Mucosa of descending colon (tissue), 3 donors: ENCODE results near the gene SP1. TPM values are rescaled to one million over a fixed set of nuclear protein-coding genes. Genes with fewer than 3 reads are reported as not detected.
"Not testable (repeated sequence)": the region's sequence is repeated elsewhere in the genome, so short reads cannot be mapped to it uniquely, and the experiment has no call there.

ENCODE experiments used
- ATAC-seq: fragments of 200-7000 bp; cut with Tn5 transposase; one replicate; pipeline ENCODE4 v1.9.1; 2020; ENCODE audit warnings: mild to moderate bottlenecking, moderate library complexity
- DNase-seq, 3 donors: peaks; one replicate each; pipeline ENCODE4 v3.0.0-alpha.2; 2020
- H3K36me3 ChIP-seq: fragments of 200-600 bp; one replicate; pipeline ENCODE4 v1.8.0; 2021; ENCODE audit warnings: low read depth, mild to moderate bottlenecking
- H3K4me1 ChIP-seq: fragments of 200-600 bp; one replicate; pipeline ENCODE4 v1.8.0; 2021; ENCODE audit warnings: low read depth, mild to moderate bottlenecking
- H3K4me3 ChIP-seq: fragments of 200-600 bp; one replicate; pipeline ENCODE4 v1.8.0; 2021; ENCODE audit warnings: mild to moderate bottlenecking
- H3K9me3 ChIP-seq: fragments of 200-600 bp; one replicate; pipeline ENCODE4 v1.8.0; 2021; ENCODE audit warnings: mild to moderate bottlenecking
- CTCF ChIP-seq: fragments of 200-600 bp; IDR thresholded peaks from one replicate; pipeline ENCODE4 v1.8.0; 2022; ENCODE audit warnings: antibody characterized with exemption, mild to moderate bottlenecking
- intact Hi-C, 2 donors: fragments of 100-400 bp; cut with DNase I in 1 of 2; cut with micrococcal nuclease in 1 of 2; formaldehyde crosslinking; loops; one replicate each; pipeline versions ENCODE4 v1.11.0 to v1.11.1; 2022; cut with DNase I, micrococcal nuclease
- total RNA-seq, 3 donors: library from RNA; stranded (reverse); fragmentation: NEBNext Ultra II Directional in 2 of 3; extraction: Animal tissue kit (Norgen Biotek cat#: 25700) in 2 of 3; gene quantifications; one replicate each; pipeline versions ENCODE4 v1.2.1 to v1.2.4, GENCODE V29; 2021 to 2023
- donor health status: DM: no; HTN: no; CAD: no; lungs with moderate emphysema.
- donor health status: DM: no; HTN: no; CAD: no.
- donor health status: DM: no; HTN: yes; CAD: no.

SP1 gene
- total RNA-seq, 3 donors from 2014 or later = 96.1 to 111 (median 105) TPM

- Histone ChIP-seq H3K36me3 (no peaks in the 10 kb centered on the region), H3K9me3 (no peaks in the 10 kb centered on the region), H3K4me3 (no peak overlapping the region), H3K4me1 (peaks cover 44% of the 10 kb centered on the region)
- no peak for ATAC-seq
- no peak for TF ChIP-seq CTCF
- intact Hi-C loops = no loop called here
- DNase-seq = no peak
These were observed 9.0 kb downstream of the SP1 start for GRCh38 chr12:53388932-53389331.

- Histone ChIP-seq H3K4me3 (no peak overlapping the region), H3K4me1 (peaks cover 36% of the 10 kb centered on the region), H3K36me3 (no peaks in the 10 kb centered on the region), H3K9me3 (no peaks in the 10 kb centered on the region)
- no peak for TF ChIP-seq CTCF
- ATAC-seq (no peak), DNase-seq (no peak)
- intact Hi-C loops = no loop called here
These were observed 9.7 kb downstream of the SP1 start for GRCh38 chr12:53389702-53390101.

GRCh38 chr12:53391724-53392123 is 11.7 kb downstream of the SP1 start:
- Histone ChIP-seq H3K4me3 (no peak overlapping the region), H3K4me1 (peaks cover 25% of the 10 kb centered on the region), H3K36me3 (no peaks in the 10 kb centered on the region), H3K9me3 (no peaks in the 10 kb centered on the region)
- no peak for TF ChIP-seq CTCF
- ATAC-seq (no peak), DNase-seq (no peak)
- intact Hi-C loops = no loop called here

- DNase-seq (no peak), ATAC-seq (no peak)
- Histone ChIP-seq H3K4me1 (no peaks in the 10 kb centered on the region), H3K9me3 (no peaks in the 10 kb centered on the region), H3K4me3 (no peak overlapping the region), H3K36me3 (peaks cover 5% of the 10 kb centered on the region)
- intact Hi-C loops = no loop called here
- no peak for TF ChIP-seq CTCF
These were observed 19.9 kb downstream of the SP1 start for GRCh38 chr12:53399896-53400295.

GRCh38 chr12:53402351-53402750 is 22.4 kb downstream of the SP1 start:
- H3K4me3 ChIP-seq, DNase-seq, ATAC-seq, H3K9me3 ChIP-seq, H3K4me1 ChIP-seq, intact Hi-C loops, H3K36me3 ChIP-seq: not testable (repeated sequence)

GRCh38 chr12:53402871-53403270 is 22.9 kb downstream of the SP1 start:
- no peak for DNase-seq
- no peak for ATAC-seq
- Histone ChIP-seq H3K9me3 (no peaks in the 10 kb centered on the region), H3K4me3 (no peak overlapping the region), H3K36me3 (peaks cover 5% of the 10 kb centered on the region), H3K4me1 (no peaks in the 10 kb centered on the region)
- TF ChIP-seq CTCF = no peak
- intact Hi-C loops = no loop called here
